HL-60 (cell line): ENCODE data around the gene KLF16.

ENCODE experiments used
- POLR2AphosphoS5 ChIP-seq: IDR thresholded peaks from 2 replicates; pipeline ENCODE4 v1.6.1; 2012; ENCODE audit warnings: low read depth
- REST ChIP-seq: IDR thresholded peaks from 2 replicates; pipeline ENCODE4 v1.6.1; 2012; ENCODE audit warnings: low read depth; ENCODE audit not compliant: insufficient replicate concordance
- TF ChIP-seq, protein P1 (sequence below): IDR thresholded peaks from one replicate; pipeline ENCODE4 v1.5.1; 2011; ENCODE audit warnings: low read length, control low read depth, inconsistent platforms; ENCODE audit not compliant: insufficient read depth

- TF ChIP-seq, protein P1, sequence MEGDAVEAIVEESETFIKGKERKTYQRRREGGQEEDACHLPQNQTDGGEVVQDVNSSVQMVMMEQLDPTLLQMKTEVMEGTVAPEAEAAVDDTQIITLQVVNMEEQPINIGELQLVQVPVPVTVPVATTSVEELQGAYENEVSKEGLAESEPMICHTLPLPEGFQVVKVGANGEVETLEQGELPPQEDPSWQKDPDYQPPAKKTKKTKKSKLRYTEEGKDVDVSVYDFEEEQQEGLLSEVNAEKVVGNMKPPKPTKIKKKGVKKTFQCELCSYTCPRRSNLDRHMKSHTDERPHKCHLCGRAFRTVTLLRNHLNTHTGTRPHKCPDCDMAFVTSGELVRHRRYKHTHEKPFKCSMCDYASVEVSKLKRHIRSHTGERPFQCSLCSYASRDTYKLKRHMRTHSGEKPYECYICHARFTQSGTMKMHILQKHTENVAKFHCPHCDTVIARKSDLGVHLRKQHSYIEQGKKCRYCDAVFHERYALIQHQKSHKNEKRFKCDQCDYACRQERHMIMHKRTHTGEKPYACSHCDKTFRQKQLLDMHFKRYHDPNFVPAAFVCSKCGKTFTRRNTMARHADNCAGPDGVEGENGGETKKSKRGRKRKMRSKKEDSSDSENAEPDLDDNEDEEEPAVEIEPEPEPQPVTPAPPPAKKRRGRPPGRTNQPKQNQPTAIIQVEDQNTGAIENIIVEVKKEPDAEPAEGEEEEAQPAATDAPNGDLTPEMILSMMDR: no peak
- no peak for TF ChIP-seq POLR2AphosphoS5
- no peak for TF ChIP-seq REST
These were observed 22.0 kb downstream of the KLF16 start for GRCh38 chr19:1841209-1841924.
